SK-N-SH treated with all-trans-retinoic acid at 6 μM for 48 hours (cell line): ENCODE results near the gene NRF1.

Experiments
- ARNTL ChIP-seq: fragments of 450-650 bp; formaldehyde crosslinking; IDR thresholded peaks from 2 replicates; pipeline ENCODE4 v1.5.0; 2020; ENCODE audit warnings: low read depth, mild to moderate bottlenecking, moderate library complexity, borderline replicate concordance
- CSDC2 ChIP-seq: fragments of 250-450 bp; sonication (Bioruptor Pico); IDR thresholded peaks from 2 replicates; pipeline ENCODE4 v1.5.0; 2020; ENCODE audit warnings: mild to moderate bottlenecking, moderate library complexity
- CSRNP3 ChIP-seq: fragments of 250-450 bp; sonication (Bioruptor Pico); IDR thresholded peaks from 2 replicates; pipeline ENCODE4 v1.5.1; 2021; ENCODE audit warnings: mild to moderate bottlenecking, moderate library complexity
- PATZ1 ChIP-seq: fragments of 250-450 bp; sonication (Bioruptor Pico); IDR thresholded peaks from 2 replicates; pipeline ENCODE4 v1.8.0; 2020; ENCODE audit warnings: mild to moderate bottlenecking, moderate library complexity, borderline replicate concordance
- ZFP3 ChIP-seq: fragments of 250-450 bp; sonication (Bioruptor Pico); IDR thresholded peaks from 2 replicates; pipeline ENCODE4 v1.5.0; 2020; ENCODE audit warnings: mild to moderate bottlenecking, moderate library complexity
- ZNF565 ChIP-seq: fragments of 450-650 bp; formaldehyde crosslinking; conservative IDR thresholded peaks from 2 replicates; pipeline ENCODE4 v1.5.0; 2020; ENCODE audit warnings: low read depth, mild to moderate bottlenecking, moderate library complexity

- TF ChIP-seq ZNF565 (CRISPR knock-in tag) (no peak), ARNTL (CRISPR knock-in tag) (no peak), CSDC2 (CRISPR knock-in tag) (no peak), ZFP3 (no peak), PATZ1 (CRISPR knock-in tag) (no peak), CSRNP3 (CRISPR knock-in tag) (no peak)
These were observed 140.4 kb downstream of the NRF1 start for GRCh38 chr7:129751916-129752315.
